Measurements from ENCODE around the gene SEC14L2.
"Not testable (repeated sequence)": the region's sequence is repeated elsewhere in the genome, so short reads cannot be mapped to it uniquely, and the experiment has no call there.

The SEC14L2 gene

GRCh38 chr22:30402028-30402765, 5.4 kb downstream of the SEC14L2 start:
- no peak for DNase-seq

- DNase-seq = not testable (repeated sequence)
These were observed 5.9 kb downstream of the SEC14L2 start for GRCh38 chr22:30402766-30403104.

- no peak for DNase-seq
These were observed 7.5 kb downstream of the SEC14L2 start for GRCh38 chr22:30404307-30404706.

GRCh38 chr22:30405731-30406130, 8.9 kb downstream of the SEC14L2 start:
- no peak for DNase-seq

- DNase-seq = no peak
These were observed 9.6 kb downstream of the SEC14L2 start for GRCh38 chr22:30406400-30406799.

GRCh38 chr22:30408388-30409102, 11.7 kb downstream of the SEC14L2 start:
- DNase-seq = no peak

- no peak for DNase-seq
These were observed 15.0 kb downstream of the SEC14L2 start for GRCh38 chr22:30411780-30412179.

- no peak for DNase-seq
These were observed 16.2 kb downstream of the SEC14L2 start for GRCh38 chr22:30413001-30413400.

GRCh38 chr22:30413745-30414524, 17.1 kb downstream of the SEC14L2 start:
- DNase-seq = no peak

GRCh38 chr22:30414525-30415047, 17.8 kb downstream of the SEC14L2 start:
- DNase-seq = no peak

- DNase-seq = no peak
These were observed 19.6 kb downstream of the SEC14L2 start for GRCh38 chr22:30416403-30416802.

- no peak for DNase-seq
These were observed 20.0 kb downstream of the SEC14L2 start for GRCh38 chr22:30416837-30417236.

- DNase-seq = no peak
These were observed 23.7 kb downstream of the SEC14L2 start for GRCh38 chr22:30420347-30421125.

GRCh38 chr22:30421695-30422480, 25.1 kb downstream of the SEC14L2 start:
- no peak for DNase-seq

GRCh38 chr22:30422481-30423300, 25.9 kb downstream of the SEC14L2 start:
- no peak for DNase-seq

- DNase-seq = peak; percentile 96
These were observed 26.6 kb downstream of the SEC14L2 start for GRCh38 chr22:30423301-30423958.

GRCh38 chr22:30423959-30424533, 27.2 kb downstream of the SEC14L2 start:
- DNase-seq = no peak

GRCh38 chr22:30424534-30425326, 27.9 kb downstream of the SEC14L2 start:
- no peak for DNase-seq

GRCh38 chr22:30425327-30425615, 28.5 kb downstream of the SEC14L2 start:
- DNase-seq = no peak

Data from right kidney (tissue), 1 donor.